ENCODE results near the gene GREB1L.

Gene GREB1L

GRCh38 chr18:21486905-21487437 is 244.9 kb downstream of the GREB1L start:
- no peak for TF ChIP-seq CTCF (conservative IDR thresholded peaks at IDR 0.05; ENCODE audit: low read depth, low read length)
- no peak for DNase-seq (ENCODE audit: low read depth)
- no peak overlapping the region for H3K4me3 ChIP-seq (ENCODE audit: low read length)

DNA sequence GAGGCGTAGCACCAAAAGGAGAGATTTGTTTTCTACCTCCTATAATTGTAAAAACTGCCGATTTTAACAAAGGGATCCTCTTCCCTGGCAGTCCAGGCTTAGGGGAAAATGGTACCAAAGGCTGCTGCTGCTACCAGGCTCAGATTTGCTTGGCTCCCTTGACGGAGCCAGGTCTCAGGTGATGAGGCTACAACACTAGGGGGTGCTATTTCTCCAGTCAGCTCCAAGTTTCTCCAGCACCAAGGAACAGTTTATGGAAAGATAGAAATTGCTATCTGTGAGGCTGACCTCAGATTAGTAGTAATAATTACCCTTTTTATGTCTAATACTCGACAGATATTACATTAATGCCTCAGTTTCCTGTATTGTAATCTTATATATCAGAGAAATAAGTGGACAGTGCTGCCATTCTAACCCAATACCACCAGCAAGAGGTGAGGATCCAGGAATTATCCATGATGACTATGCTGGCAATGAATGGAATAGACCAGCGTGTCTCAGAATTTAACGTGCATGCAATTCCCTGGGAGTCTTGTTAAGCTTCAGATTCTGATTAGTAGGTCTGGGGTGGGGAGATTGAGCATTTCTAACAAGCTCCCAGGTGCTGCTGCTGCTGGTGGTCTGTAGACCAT is 247.2 kb downstream of the GREB1L start:
- peak; percentile 83 for TF ChIP-seq CTCF (conservative IDR thresholded peaks at IDR 0.05; ENCODE audit: low read depth, low read length)
- DNase-seq (ENCODE audit: low read depth), result peak; percentile 16
- no peak overlapping the region for H3K4me3 ChIP-seq (ENCODE audit: low read length)

GRCh38 chr18:21489919-21490495 is 248.0 kb downstream of the GREB1L start:
- no peak overlapping the region for H3K4me3 ChIP-seq (ENCODE audit: low read length)
- no peak for TF ChIP-seq CTCF (conservative IDR thresholded peaks at IDR 0.05; ENCODE audit: low read depth, low read length)
- no peak for DNase-seq (ENCODE audit: low read depth)

DNA sequence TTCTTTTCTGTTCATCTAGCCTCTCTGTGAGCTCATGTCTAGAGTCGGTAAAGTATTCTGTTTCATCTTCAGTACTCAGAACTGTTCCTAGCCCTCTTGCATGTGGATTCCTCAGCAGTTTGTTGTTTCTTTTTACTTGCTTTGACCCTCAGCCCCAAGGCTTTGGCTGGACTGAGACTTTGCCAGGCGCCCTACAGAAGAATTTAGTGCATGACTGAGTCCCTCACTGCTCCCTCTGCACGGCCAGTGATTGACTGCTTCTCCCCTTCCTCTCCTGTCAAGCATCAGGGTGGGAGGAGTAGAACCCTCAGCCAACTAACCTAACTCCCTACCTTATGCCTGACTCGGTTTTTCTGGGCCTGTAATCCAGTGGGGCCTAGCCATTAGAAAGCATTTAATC is 248.7 kb downstream of the GREB1L start:
- no peak for TF ChIP-seq CTCF (conservative IDR thresholded peaks at IDR 0.05; ENCODE audit: low read depth, low read length)
- H3K4me3 ChIP-seq (ENCODE audit: low read length), result no peak overlapping the region
- DNase-seq (ENCODE audit: low read depth), result no peak

DNA sequence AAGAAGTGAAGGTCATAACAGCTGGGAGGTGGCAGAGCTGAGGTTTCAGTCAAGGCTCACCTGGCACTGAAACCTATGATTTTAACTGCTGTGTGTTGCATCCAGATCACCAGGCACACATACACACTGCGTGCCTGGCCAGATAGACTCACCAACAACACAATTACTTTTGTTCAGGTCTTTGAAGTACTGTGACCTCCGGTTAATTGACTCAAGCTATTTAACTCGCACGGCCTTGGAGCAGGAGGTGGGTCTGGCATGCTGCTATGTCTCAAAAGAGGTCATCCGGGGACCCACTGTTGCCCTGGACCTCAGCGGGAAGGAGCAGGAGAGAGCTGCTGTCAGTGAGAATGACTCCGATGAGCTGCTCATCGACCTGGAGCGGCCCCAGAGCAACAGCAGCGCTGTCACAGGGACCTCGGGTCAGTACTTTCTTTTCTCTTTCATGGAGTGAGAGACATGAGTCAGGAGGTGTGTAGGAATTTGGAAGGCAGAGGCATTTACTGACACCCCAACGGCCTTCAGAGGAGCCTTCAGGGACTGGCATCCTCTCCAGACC is 254.3 kb downstream of the GREB1L start:
- no peak for TF ChIP-seq CTCF (conservative IDR thresholded peaks at IDR 0.05; ENCODE audit: low read depth, low read length)
- no peak overlapping the region for H3K4me3 ChIP-seq (ENCODE audit: low read length)
- no peak for DNase-seq (ENCODE audit: low read depth)

GRCh38 chr18:21499997-21500396 is 258.0 kb downstream of the GREB1L start:
- no peak for DNase-seq (ENCODE audit: low read depth)
- no peak for TF ChIP-seq CTCF (conservative IDR thresholded peaks at IDR 0.05; ENCODE audit: low read depth, low read length)
- no peak overlapping the region for H3K4me3 ChIP-seq (ENCODE audit: low read length)

GRCh38 chr18:21502661-21503060 is 260.6 kb downstream of the GREB1L start:
- no peak for TF ChIP-seq CTCF (conservative IDR thresholded peaks at IDR 0.05; ENCODE audit: low read depth, low read length)
- no peak for DNase-seq (ENCODE audit: low read depth)
- H3K4me3 ChIP-seq (ENCODE audit: low read length), result no peak overlapping the region

Measured in retinal pigment epithelial cell (primary cell).